ENCODE data around the gene CD300LG.

- no peak for TF ChIP-seq CTCF (IDR thresholded peaks at IDR 0.05)
- no peak for TF ChIP-seq RAD21 (conservative IDR thresholded peaks at IDR 0.05 in 1 of 2, IDR thresholded peaks at IDR 0.05 in 1 of 2)
- TF ChIP-seq FOXS1 (CRISPR knock-in tag; IDR thresholded peaks at IDR 0.05): no peak
- TF ChIP-seq HMGXB4 (CRISPR knock-in tag; IDR thresholded peaks at IDR 0.05; ENCODE audit: borderline replicate concordance): no peak
- no peak for TF ChIP-seq EHMT2 (IDR thresholded peaks at IDR 0.05; ENCODE audit: low read depth)
- TF ChIP-seq SREBF2 (IDR thresholded peaks at IDR 0.05): no peak
- no peak for TF ChIP-seq USF2 (IDR thresholded peaks at IDR 0.05)
- TF ChIP-seq, protein P1, sequence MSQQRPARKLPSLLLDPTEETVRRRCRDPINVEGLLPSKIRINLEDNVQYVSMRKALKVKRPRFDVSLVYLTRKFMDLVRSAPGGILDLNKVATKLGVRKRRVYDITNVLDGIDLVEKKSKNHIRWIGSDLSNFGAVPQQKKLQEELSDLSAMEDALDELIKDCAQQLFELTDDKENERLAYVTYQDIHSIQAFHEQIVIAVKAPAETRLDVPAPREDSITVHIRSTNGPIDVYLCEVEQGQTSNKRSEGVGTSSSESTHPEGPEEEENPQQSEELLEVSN (IDR thresholded peaks at IDR 0.05; ENCODE audit: borderline replicate concordance, low read depth): no peak
- TF ChIP-seq ZFP36 (IDR thresholded peaks at IDR 0.05; ENCODE audit: borderline replicate concordance, partially characterized antibody): no peak
- no peak for TF ChIP-seq KDM1A (IDR thresholded peaks at IDR 0.05; ENCODE audit: low read depth)
- no peak for TF ChIP-seq REST (IDR thresholded peaks at IDR 0.05)
- TF ChIP-seq FOSL2 (IDR thresholded peaks at IDR 0.05): no peak
- TF ChIP-seq FOSL2 (CRISPR knock-in tag; IDR thresholded peaks at IDR 0.05): no peak
- no peak for TF ChIP-seq EP300 (IDR thresholded peaks at IDR 0.05)
- no peak for TF ChIP-seq MYC (IDR thresholded peaks at IDR 0.05; ENCODE audit: borderline replicate concordance, low read length)
These were observed 17.4 kb downstream of the CD300LG start for GRCh38 chr17:43864161-43864984.
